ENCODE data around the gene STRA6.

- TF ChIP-seq, protein P1, sequence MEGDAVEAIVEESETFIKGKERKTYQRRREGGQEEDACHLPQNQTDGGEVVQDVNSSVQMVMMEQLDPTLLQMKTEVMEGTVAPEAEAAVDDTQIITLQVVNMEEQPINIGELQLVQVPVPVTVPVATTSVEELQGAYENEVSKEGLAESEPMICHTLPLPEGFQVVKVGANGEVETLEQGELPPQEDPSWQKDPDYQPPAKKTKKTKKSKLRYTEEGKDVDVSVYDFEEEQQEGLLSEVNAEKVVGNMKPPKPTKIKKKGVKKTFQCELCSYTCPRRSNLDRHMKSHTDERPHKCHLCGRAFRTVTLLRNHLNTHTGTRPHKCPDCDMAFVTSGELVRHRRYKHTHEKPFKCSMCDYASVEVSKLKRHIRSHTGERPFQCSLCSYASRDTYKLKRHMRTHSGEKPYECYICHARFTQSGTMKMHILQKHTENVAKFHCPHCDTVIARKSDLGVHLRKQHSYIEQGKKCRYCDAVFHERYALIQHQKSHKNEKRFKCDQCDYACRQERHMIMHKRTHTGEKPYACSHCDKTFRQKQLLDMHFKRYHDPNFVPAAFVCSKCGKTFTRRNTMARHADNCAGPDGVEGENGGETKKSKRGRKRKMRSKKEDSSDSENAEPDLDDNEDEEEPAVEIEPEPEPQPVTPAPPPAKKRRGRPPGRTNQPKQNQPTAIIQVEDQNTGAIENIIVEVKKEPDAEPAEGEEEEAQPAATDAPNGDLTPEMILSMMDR (IDR thresholded peaks at IDR 0.05): no peak
- TF ChIP-seq POLR2AphosphoS5 (IDR thresholded peaks at IDR 0.05) (no peak), POLR2A (IDR thresholded peaks at IDR 0.05) (no peak), EP300 (IDR thresholded peaks at IDR 0.05) (no peak)
These were observed 44.4 kb downstream of the STRA6 start for GRCh38 chr15:74157868-74158827.
